DND-41 (cell line): Measurements from ENCODE around the gene AQP5.

Source experiments
- ATAC-seq: fragments of 200-7000 bp; cut with Tn5 transposase; 3 replicates; pipeline ENCODE4 v1.9.1; 2021; ENCODE audit warnings: low read depth; ENCODE audit not compliant: insufficient read depth
- DNase-seq: peaks from one replicate; pipeline ENCODE4 v3.0.0-alpha.2; 2020
- H2AFZ ChIP-seq: 2 replicates; pipeline ENCODE4 v1.6.0; 2012; ENCODE audit warnings: low read depth, low read length
- H3K27ac ChIP-seq: 2 replicates; pipeline ENCODE4 v1.5.1; 2012; ENCODE audit warnings: low read length, inconsistent platforms
- H3K27me3 ChIP-seq: fragments of 200-600 bp; sonication (generic); 2 replicates; pipeline ENCODE4 v1.6.0; 2012; ENCODE audit warnings: low read length, mild to moderate bottlenecking, inconsistent platforms; ENCODE audit not compliant: insufficient read depth, poor library complexity
- H3K36me3 ChIP-seq: 2 replicates; pipeline ENCODE4 v1.5.1; 2012; ENCODE audit warnings: low read length, inconsistent platforms; ENCODE audit not compliant: insufficient read depth
- H3K4me1 ChIP-seq: 2 replicates; pipeline ENCODE4 v1.5.1; 2012; ENCODE audit warnings: mild to moderate bottlenecking, low read length; ENCODE audit not compliant: insufficient read depth
- H3K4me2 ChIP-seq: 2 replicates; pipeline ENCODE4 v1.6.0; 2012; ENCODE audit warnings: mild to moderate bottlenecking, moderate library complexity, low read length, inconsistent platforms; ENCODE audit not compliant: insufficient read depth
- H3K4me3 ChIP-seq, 2 experiments: fragments of 200-600 bp in 1 of 2; shearing (Covaris generic) in 1 of 2; 2 replicates each; pipeline ENCODE4 v1.5.1; 2012 to 2016; ENCODE audit warnings: inconsistent platforms in 2 of 2, low read length in 2 of 2, mild to moderate bottlenecking in 2 of 2, low read depth in 1 of 2, moderate library complexity in 1 of 2
- H3K79me2 ChIP-seq: 2 replicates; pipeline ENCODE4 v1.6.0; 2012; ENCODE audit warnings: low read length, inconsistent platforms; ENCODE audit not compliant: insufficient read depth
- H3K9ac ChIP-seq: 2 replicates; pipeline ENCODE4 v1.6.0; 2012; ENCODE audit warnings: low read depth, mild to moderate bottlenecking, inconsistent platforms, low read length, moderate library complexity
- H3K9me3 ChIP-seq: 2 replicates; pipeline ENCODE4 v1.5.1; 2012; ENCODE audit warnings: low read length, moderate library complexity, mild to moderate bottlenecking, inconsistent platforms; ENCODE audit not compliant: insufficient read depth, severe bottlenecking
- H4K20me1 ChIP-seq: 2 replicates; pipeline ENCODE4 v1.6.0; 2012; ENCODE audit warnings: low read length; ENCODE audit not compliant: insufficient read depth
- CTCF ChIP-seq: IDR thresholded peaks from 2 replicates; pipeline ENCODE4 v1.5.1; 2012; ENCODE audit warnings: borderline replicate concordance, low read length, moderate library complexity, mild to moderate bottlenecking; ENCODE audit not compliant: poor library complexity, severe bottlenecking; ENCODE audit errors: extremely low read depth
- EZH2 ChIP-seq: IDR thresholded peaks from 3 replicates; pipeline ENCODE4 v1.6.1; 2012; ENCODE audit warnings: borderline replicate concordance, low read depth, mild to moderate bottlenecking, moderate library complexity, low read length, inconsistent platforms; ENCODE audit not compliant: severe bottlenecking

Gene AQP5

GRCh38 chr12:49949866-49950265 lies 11.8 kb upstream of the AQP5 start:
- H3K27ac ChIP-seq, result no peak overlapping the region
- H3K9me3 ChIP-seq, result no peaks in the 10 kb centered on the region
- no peaks in the 10 kb centered on the region for H4K20me1 ChIP-seq
- H2AFZ ChIP-seq, result no peak overlapping the region
- no peak for DNase-seq
- no peak for ATAC-seq
- peaks cover 9% of the 10 kb centered on the region for H3K4me1 ChIP-seq
- no peak overlapping the region for H3K9ac ChIP-seq
- H3K4me2 ChIP-seq, result no peak overlapping the region
- no peaks in the 10 kb centered on the region for H3K36me3 ChIP-seq
- TF ChIP-seq EZH2 (no peak), CTCF (no peak)
- H3K4me3 ChIP-seq, result no peak overlapping the region
- H3K79me2 ChIP-seq, result no peaks in the 10 kb centered on the region
- no peaks in the 10 kb centered on the region for H3K27me3 ChIP-seq

- ATAC-seq, result no peak
- no peak within 1 kb of the TSS for H3K9ac ChIP-seq
Measured at GRCh38 chr12:49950273-49951251, 11.1 kb upstream of the AQP5 start, which contains the start of gene AQP2. TSS of gene AQP2 (plus strand) at chr12:49950737. CDS start at chr12:49950831, 94 bp downstream.

GRCh38 chr12:49951411-49952240 lies 10.0 kb upstream of the AQP5 start:
- Histone ChIP-seq H3K9ac (no peak overlapping the region), H2AFZ (no peak overlapping the region), H3K79me2 (no peaks in the 10 kb centered on the region), H3K36me3 (no peaks in the 10 kb centered on the region), H3K27ac (no peak overlapping the region), H3K4me2 (no peak overlapping the region), H3K27me3 (no peaks in the 10 kb centered on the region), H4K20me1 (no peaks in the 10 kb centered on the region), H3K4me3 (no peak overlapping the region), H3K4me1 (no peaks in the 10 kb centered on the region), H3K9me3 (no peaks in the 10 kb centered on the region)
- DNase-seq, result no peak
- no peak for TF ChIP-seq CTCF
- no peak for TF ChIP-seq EZH2
- ATAC-seq, result no peak

More at GRCh38 chr12:49950273-49951251, 11.1 kb upstream of the AQP5 start, which contains the start of gene AQP2:
- Histone ChIP-seq H3K4me2 (no peak within 1 kb of the TSS), H3K4me1 (peaks cover 4% of the 10 kb centered on the region), H3K9me3 (no peaks in the 10 kb centered on the region), H4K20me1 (no peaks in the 10 kb centered on the region), H3K36me3 (no peaks in the 10 kb centered on the region), H3K4me3 (no peak within 1 kb of the TSS), H3K79me2 (no peaks in the 10 kb centered on the region), H3K27ac (no peak within 1 kb of the TSS), H3K27me3 (no peaks in the 10 kb centered on the region), H2AFZ (no peak within 1 kb of the TSS)
- TF ChIP-seq CTCF (no peak), EZH2 (no peak)
- DNase-seq, result no peak
